Thymus (tissue), 11 donors: Measurements from ENCODE around the gene ZNF526. TPM values are rescaled to one million over a fixed set of nuclear protein-coding genes. Genes with fewer than 3 reads are reported as not detected.
A peak's percentile ranks its signal among the peaks of the same experiment; 100 is the strongest.

ENCODE experiments used
- DNase-seq, 9 donors: peaks; one replicate each; pipeline ENCODE4 v3.0.0-alpha.2; 2013; ENCODE audit warnings: low spot score in 9 of 9, low read depth in 6 of 9, missing footprints in 1 of 9
- H3K27ac ChIP-seq, 2 donors: one replicate each; pipeline ENCODE4 v1.5.1; 2013; ENCODE audit warnings: control low read depth in 1 of 2, low read depth in 1 of 2, low read length in 1 of 2, mild to moderate bottlenecking in 1 of 2, moderate library complexity in 1 of 2
- H3K27me3 ChIP-seq, 2 donors: one replicate each; pipeline ENCODE4 v1.5.1; 2013; ENCODE audit warnings: low read length in 1 of 2; ENCODE audit not compliant: control insufficient read depth in 2 of 2, insufficient read depth in 1 of 2
- H3K36me3 ChIP-seq, 2 donors: one replicate each; pipeline ENCODE4 v1.5.1; 2013; ENCODE audit warnings: low read length in 1 of 2, mild to moderate bottlenecking in 1 of 2, moderate library complexity in 1 of 2; ENCODE audit not compliant: control insufficient read depth in 2 of 2, insufficient read depth in 2 of 2
- H3K4me1 ChIP-seq, 2 donors: one replicate each; pipeline ENCODE4 v1.5.1; 2013; ENCODE audit warnings: low read length in 2 of 2; ENCODE audit not compliant: control insufficient read depth in 2 of 2, insufficient read depth in 2 of 2
- H3K4me3 ChIP-seq, 2 donors: one replicate each; pipeline ENCODE4 v1.5.1; 2013; ENCODE audit warnings: low read length in 2 of 2, control low read depth in 1 of 2, mild to moderate bottlenecking in 1 of 2
- H3K9me3 ChIP-seq, 2 donors: one replicate each; pipeline ENCODE4 v1.5.1; 2013; ENCODE audit warnings: low read length in 1 of 2, mild to moderate bottlenecking in 1 of 2; ENCODE audit not compliant: control insufficient read depth in 2 of 2, insufficient read depth in 1 of 2
- WGBS: extraction: QIAGEN DNeasy Blood & Tissue Kit; methylation state at CpG from one replicate; pipeline ENCODE4 v1.1.7; 2013; 5-methylcytosine and 5-hydroxymethylcytosine counted together
- polyA plus RNA-seq: library from polyadenylated mRNA; stranded (reverse); fragments of 200-250 nt; gene quantifications from one replicate; pipeline ENCODE4 v1.2.3, GENCODE V29; 2013
- total RNA-seq: library from RNA; stranded (reverse); fragments of 120-200 nt; gene quantifications from one replicate; pipeline ENCODE4 v1.2.4, GENCODE V29; 2013
- donor health status: healthy.

The ZNF526 gene
- total and polyA plus RNA-seq, 2 donors: 3.6 to 4.1 TPM

DNA sequence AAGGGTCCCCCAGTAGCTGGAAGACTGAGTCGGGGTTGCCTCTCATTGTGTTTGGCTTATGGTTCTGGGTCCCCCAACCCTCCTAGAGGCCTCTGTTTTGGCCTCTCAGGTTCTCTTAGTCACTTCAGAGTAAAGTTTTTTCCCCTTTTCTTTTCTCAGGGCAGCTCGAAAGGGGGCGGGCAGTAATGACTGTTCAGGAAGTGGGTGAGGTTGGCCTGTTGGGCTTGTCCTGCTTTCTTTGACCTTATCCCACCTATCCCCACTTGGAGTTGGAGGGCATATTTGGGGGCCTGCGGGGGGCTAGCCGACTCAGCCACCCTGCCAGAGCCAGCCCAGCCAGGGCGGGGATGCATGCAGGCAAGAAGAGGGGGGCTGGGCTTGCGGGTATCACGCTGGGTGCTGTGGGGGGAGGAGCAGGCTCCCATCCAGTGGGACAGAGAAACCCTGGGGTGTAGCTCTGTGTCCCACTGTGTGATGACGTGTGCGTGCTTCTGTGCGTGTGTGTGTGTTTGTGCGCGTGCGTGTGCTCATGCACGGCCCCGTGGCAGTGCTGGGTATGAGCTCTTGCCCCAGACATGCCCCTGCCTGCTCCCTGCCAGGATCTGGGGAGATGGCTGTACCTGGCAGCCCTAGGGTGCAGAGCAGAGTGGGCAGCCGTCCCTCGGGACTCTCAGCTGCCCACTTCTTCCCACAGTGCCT, 50.4 kb downstream of the ZNF526 start:
- peak in 1 of 9 donors; percentile 62 for DNase-seq
- Histone ChIP-seq H3K27ac (peak overlapping the region; percentile 93 to 94), H3K27me3 (no peaks in the 10 kb centered on the region), H3K4me3 (peak overlapping the region; percentile 54 to 79), H3K9me3 (no peaks in the 10 kb centered on the region), H3K36me3 (peaks cover 32 to 39% of the 10 kb centered on the region in 2 donors), H3K4me1 (peaks cover 24 to 32% of the 10 kb centered on the region in 2 donors)
- WGBS: 8% methylated on average over 18 of the region's 18 CpGs

GRCh38 chr19:42271045-42271419, 50.9 kb downstream of the ZNF526 start:
- no peak for DNase-seq
- peak overlapping the region in 1 of 2 donors; percentile 79 for H3K4me3 ChIP-seq
- peaks cover 24 to 32% of the 10 kb centered on the region in 2 donors for H3K4me1 ChIP-seq

DNA sequence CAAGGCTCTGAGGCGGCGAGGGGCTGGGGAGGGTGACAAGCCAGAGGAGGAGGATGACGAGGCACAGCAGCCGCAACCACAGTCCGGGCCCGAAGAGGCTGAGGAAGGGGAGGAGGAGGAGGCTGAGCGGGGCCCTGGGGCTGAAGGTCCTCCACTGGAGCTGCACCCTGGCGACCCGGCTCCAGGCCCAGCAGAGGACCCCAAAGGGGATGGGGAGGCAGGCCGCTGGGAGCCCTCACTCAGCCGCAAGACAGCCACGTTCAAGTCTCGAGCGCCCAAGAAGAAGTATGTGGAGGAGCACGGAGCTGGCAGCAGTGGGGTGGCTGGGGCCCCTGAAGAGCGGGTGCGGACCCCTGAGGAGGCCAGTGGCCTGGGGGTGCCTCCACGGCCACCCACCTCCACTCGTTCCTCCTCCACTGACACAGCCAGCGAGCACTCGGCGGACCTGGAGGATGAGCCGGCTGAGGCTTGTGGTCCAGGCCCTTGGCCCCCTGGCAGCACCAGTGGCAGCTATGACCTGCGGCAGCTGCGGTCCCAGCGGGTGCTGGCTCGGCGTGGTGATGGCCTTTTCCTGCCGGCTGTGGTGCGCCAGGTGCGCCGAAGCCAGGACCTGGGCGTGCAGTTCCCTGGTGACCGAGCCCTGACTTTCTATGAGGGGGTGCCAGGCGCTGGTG, 51.9 kb downstream of the ZNF526 start:
- no peaks in the 10 kb centered on the region for H3K27me3 ChIP-seq
- H3K36me3 ChIP-seq: peaks cover 34 to 39% of the 10 kb centered on the region in 2 donors
- WGBS: 97% methylated on average over 35 of the region's 35 CpGs
- no peak overlapping the region for H3K4me3 ChIP-seq
- H3K4me1 ChIP-seq: peaks cover 24 to 32% of the 10 kb centered on the region in 2 donors
- no peak overlapping the region for H3K27ac ChIP-seq
- no peaks in the 10 kb centered on the region for H3K9me3 ChIP-seq
- DNase-seq: no peak

More at GRCh38 chr19:42271045-42271419, 50.9 kb downstream of the ZNF526 start:
- peaks cover 32 to 39% of the 10 kb centered on the region in 2 donors for H3K36me3 ChIP-seq
- no peaks in the 10 kb centered on the region for H3K9me3 ChIP-seq
- no peaks in the 10 kb centered on the region for H3K27me3 ChIP-seq
- 88% methylated on average over 3 of the region's 3 CpGs for WGBS
- peak overlapping the region in 1 of 2 donors; percentile 93 for H3K27ac ChIP-seq

DNA sequence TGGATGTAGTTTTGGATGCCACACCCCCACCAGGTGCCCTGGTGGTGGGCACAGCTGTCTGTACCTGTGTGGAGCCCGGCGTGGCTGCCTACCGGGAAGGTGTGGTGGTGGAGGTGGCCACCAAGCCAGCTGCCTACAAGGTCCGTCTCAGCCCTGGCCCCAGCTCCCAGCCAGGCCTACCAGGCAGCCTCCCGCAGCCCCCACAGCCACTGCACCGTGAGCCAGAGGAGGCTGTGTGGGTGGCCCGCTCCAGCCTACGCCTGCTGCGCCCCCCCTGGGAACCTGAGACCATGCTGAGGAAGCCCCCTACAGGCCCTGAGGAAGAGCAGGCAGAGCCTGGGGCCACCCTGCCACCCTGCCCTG, 52.4 kb downstream of the ZNF526 start:
- Histone ChIP-seq H3K4me3 (no peak overlapping the region), H3K36me3 (peaks cover 37 to 39% of the 10 kb centered on the region in 2 donors), H3K27ac (no peak overlapping the region), H3K4me1 (peaks cover 23 to 29% of the 10 kb centered on the region in 2 donors), H3K27me3 (no peaks in the 10 kb centered on the region), H3K9me3 (no peaks in the 10 kb centered on the region)
- WGBS: 94% methylated on average over 9 of the region's 9 CpGs
- no peak for DNase-seq

GRCh38 chr19:42272989-42273406, 52.9 kb downstream of the ZNF526 start:
- H3K27ac ChIP-seq: no peak overlapping the region
- peaks cover 22 to 29% of the 10 kb centered on the region in 2 donors for H3K4me1 ChIP-seq
- H3K36me3 ChIP-seq: peaks cover 38 to 39% of the 10 kb centered on the region in 2 donors
- DNase-seq: no peak
- H3K4me3 ChIP-seq: no peak overlapping the region
- 98% methylated on average over 23 of the region's 23 CpGs for WGBS
- H3K27me3 ChIP-seq: no peaks in the 10 kb centered on the region
- no peaks in the 10 kb centered on the region for H3K9me3 ChIP-seq

- DNase-seq: no peak
- Histone ChIP-seq H3K4me1 (peaks cover 22 to 34% of the 10 kb centered on the region in 2 donors), H3K4me3 (no peak overlapping the region), H3K36me3 (peaks cover 38 to 39% of the 10 kb centered on the region in 2 donors), H3K9me3 (no peaks in the 10 kb centered on the region), H3K27ac (no peak overlapping the region), H3K27me3 (no peaks in the 10 kb centered on the region)
- WGBS: 98% methylated on average over 43 of the region's 43 CpGs
Observed at GRCh38 chr19:42273407-42274064, 53.4 kb downstream of the ZNF526 start.

DNA sequence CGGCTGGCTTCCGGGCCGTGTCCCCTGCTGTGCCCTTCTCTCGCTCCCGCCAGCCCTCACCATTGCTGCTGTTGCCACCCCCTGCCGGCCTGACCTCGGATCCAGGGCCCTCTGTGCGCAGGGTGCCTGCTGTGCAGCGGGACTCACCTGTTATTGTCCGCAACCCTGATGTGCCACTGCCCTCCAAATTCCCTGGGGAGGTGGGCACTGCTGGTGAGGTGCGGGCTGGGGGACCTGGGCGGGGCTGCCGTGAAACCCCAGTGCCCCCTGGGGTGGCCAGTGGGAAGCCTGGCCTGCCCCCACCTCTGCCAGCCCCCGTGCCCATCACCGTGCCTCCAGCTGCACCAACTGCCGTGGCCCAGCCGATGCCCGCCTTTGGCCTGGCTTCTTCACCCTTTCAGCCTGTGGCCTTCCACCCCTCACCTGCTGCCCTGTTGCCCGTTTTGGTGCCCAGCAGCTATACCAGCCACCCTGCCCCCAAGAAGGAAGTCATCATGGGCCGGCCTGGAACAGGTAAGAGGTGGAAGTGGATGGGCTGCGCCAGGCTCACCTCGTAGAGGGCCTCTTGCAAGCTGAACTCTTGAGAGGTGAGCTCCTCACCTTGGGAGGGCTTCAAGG, 54.1 kb downstream of the ZNF526 start:
- WGBS: 98% methylated on average over 22 of the region's 22 CpGs
- Histone ChIP-seq H3K4me1 (peaks cover 25 to 41% of the 10 kb centered on the region in 2 donors), H3K36me3 (peaks cover 38 to 39% of the 10 kb centered on the region in 2 donors), H3K27ac (no peak overlapping the region), H3K27me3 (no peaks in the 10 kb centered on the region), H3K9me3 (no peaks in the 10 kb centered on the region), H3K4me3 (no peak overlapping the region)
- DNase-seq: no peak

DNA sequence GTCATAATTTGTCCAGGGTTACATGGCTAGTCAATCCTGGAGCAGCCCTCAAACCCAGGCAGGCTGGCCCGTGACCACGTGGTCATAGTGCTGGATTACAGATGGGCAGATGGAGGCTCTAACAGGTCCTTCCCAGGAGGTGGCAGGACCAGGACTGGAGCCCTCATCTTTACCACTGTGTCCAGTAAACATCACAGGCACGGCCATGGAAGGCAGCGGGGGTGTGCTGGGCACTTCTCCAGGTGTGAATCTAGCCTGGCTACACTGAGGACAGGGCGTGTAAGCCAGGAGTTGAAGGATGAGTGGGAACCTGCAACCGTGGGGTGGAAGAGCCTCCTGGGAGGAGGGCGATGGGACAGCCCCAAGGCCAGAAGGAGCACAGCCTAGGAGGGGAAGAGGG, 55.0 kb downstream of the ZNF526 start:
- Histone ChIP-seq H3K4me1 (peaks cover 27 to 40% of the 10 kb centered on the region in 2 donors), H3K27me3 (no peaks in the 10 kb centered on the region), H3K36me3 (peaks cover 38 to 39% of the 10 kb centered on the region in 2 donors), H3K9me3 (no peaks in the 10 kb centered on the region), H3K27ac (no peak overlapping the region), H3K4me3 (no peak overlapping the region)
- 93% methylated on average over 7 of the region's 7 CpGs for WGBS
- DNase-seq: no peak
